GM12875 (cell line): Measurements from ENCODE around the gene TEX10.
"Not testable (repeated sequence)": the region's sequence is repeated elsewhere in the genome, so short reads cannot be mapped to it uniquely, and the experiment has no call there.

Experiments used
- H3K4me3 ChIP-seq: one replicate; pipeline ENCODE4 v1.5.1; 2011; ENCODE audit warnings: low read depth, low read length, control low read depth
- CTCF ChIP-seq: IDR thresholded peaks from 2 replicates; pipeline ENCODE4 v1.5.1; 2011; ENCODE audit warnings: low read depth, mild to moderate bottlenecking, control low read depth, inconsistent platforms, low read length, moderate library complexity, borderline replicate concordance; ENCODE audit not compliant: insufficient read depth

TEX10 gene

GRCh38 chr9:100350188-100350587 lies 2.6 kb downstream of the TEX10 start:
- no peak overlapping the region for H3K4me3 ChIP-seq
- TF ChIP-seq CTCF: no peak

- no peak overlapping the region for H3K4me3 ChIP-seq
- no peak for TF ChIP-seq CTCF
Observed at GRCh38 chr9:100346836-100347235, 5.9 kb downstream of the TEX10 start.

- no peak overlapping the region for H3K4me3 ChIP-seq
- no peak for TF ChIP-seq CTCF
Observed at GRCh38 chr9:100341889-100342288, 10.9 kb downstream of the TEX10 start.

- H3K4me3 ChIP-seq: no peak overlapping the region
- TF ChIP-seq CTCF: no peak
Observed at GRCh38 chr9:100340224-100340623, 12.5 kb downstream of the TEX10 start.

GRCh38 chr9:100338736-100339135 lies 14.0 kb downstream of the TEX10 start:
- not testable (repeated sequence) for H3K4me3 ChIP-seq

- TF ChIP-seq CTCF: peak; percentile 7; the same call in 1 of the 2 replicates
Observed at GRCh38 chr9:100324594-100325200, 28.0 kb downstream of the TEX10 start.

GRCh38 chr9:100322954-100323536 lies 29.7 kb downstream of the TEX10 start:
- no peak overlapping the region for H3K4me3 ChIP-seq
- peak; percentile 51; the same call in 1 of the 2 replicates for TF ChIP-seq CTCF

More at GRCh38 chr9:100324594-100325200, 28.0 kb downstream of the TEX10 start:
- no peak overlapping the region for H3K4me3 ChIP-seq
